HEK293 (cell line): ENCODE measurements around the gene LRP1.

ENCODE experiments used
- BCL11A ChIP-seq: fragments of 450-650 bp; formaldehyde crosslinking; IDR thresholded peaks from 2 replicates; pipeline ENCODE4 v1.5.1; 2016; ENCODE audit warnings: low read depth, missing biosample characterization, missing genetic modification characterization
- HOXA7 ChIP-seq: sonication (generic); formaldehyde crosslinking; IDR thresholded peaks from 2 replicates; pipeline ENCODE4 v1.8.1; 2022; ENCODE audit warnings: missing genetic modification reagents, borderline replicate concordance
- KLF1 ChIP-seq: fragments of 450-650 bp; formaldehyde crosslinking; IDR thresholded peaks from 2 replicates; pipeline ENCODE4 v1.5.1; 2016; ENCODE audit warnings: missing biosample characterization, missing genetic modification characterization
- RBAK ChIP-seq: fragments of 450-650 bp; formaldehyde crosslinking; IDR thresholded peaks from 2 replicates; pipeline ENCODE4 v1.5.1; 2016; ENCODE audit warnings: missing biosample characterization, missing genetic modification characterization
- WT1 ChIP-seq: fragments of 450-650 bp; formaldehyde crosslinking; IDR thresholded peaks from 2 replicates; pipeline ENCODE4 v1.5.1; 2016; ENCODE audit warnings: missing biosample characterization, missing genetic modification characterization
- YY1 ChIP-seq: fragments of 450-650 bp; formaldehyde crosslinking; IDR thresholded peaks from 2 replicates; pipeline ENCODE4 v1.5.1; 2018; ENCODE audit warnings: missing biosample characterization, missing genetic modification characterization
- ZNF248 ChIP-seq: fragments of 450-650 bp; formaldehyde crosslinking; IDR thresholded peaks from 2 replicates; pipeline ENCODE4 v1.5.1; 2017; ENCODE audit warnings: missing biosample characterization, missing genetic modification characterization
- ZNF423 ChIP-seq: fragments of 450-650 bp; formaldehyde crosslinking; IDR thresholded peaks from 2 replicates; pipeline ENCODE4 v1.5.1; 2016; ENCODE audit warnings: missing biosample characterization, missing genetic modification characterization
- ZNF776 ChIP-seq: fragments of 450-650 bp; formaldehyde crosslinking; IDR thresholded peaks from 2 replicates; pipeline ENCODE4 v1.5.0; 2017; ENCODE audit warnings: missing biosample characterization, missing genetic modification characterization, borderline replicate concordance
- ZNF777 ChIP-seq: fragments of 450-650 bp; formaldehyde crosslinking; IDR thresholded peaks from 2 replicates; pipeline ENCODE4 v1.5.1; 2017; ENCODE audit warnings: missing biosample characterization, missing genetic modification characterization, borderline replicate concordance
- TF ChIP-seq, protein P1 (sequence below): fragments of 450-650 bp; formaldehyde crosslinking; IDR thresholded peaks from 2 replicates; pipeline ENCODE4 v1.5.1; 2016; ENCODE audit warnings: missing biosample characterization, missing genetic modification characterization
- TF ChIP-seq, protein P2 (sequence below): fragments of 450-650 bp; formaldehyde crosslinking; IDR thresholded peaks from 2 replicates; pipeline ENCODE4 v1.5.1; 2016; ENCODE audit warnings: missing biosample characterization, missing genetic modification characterization

DNA sequence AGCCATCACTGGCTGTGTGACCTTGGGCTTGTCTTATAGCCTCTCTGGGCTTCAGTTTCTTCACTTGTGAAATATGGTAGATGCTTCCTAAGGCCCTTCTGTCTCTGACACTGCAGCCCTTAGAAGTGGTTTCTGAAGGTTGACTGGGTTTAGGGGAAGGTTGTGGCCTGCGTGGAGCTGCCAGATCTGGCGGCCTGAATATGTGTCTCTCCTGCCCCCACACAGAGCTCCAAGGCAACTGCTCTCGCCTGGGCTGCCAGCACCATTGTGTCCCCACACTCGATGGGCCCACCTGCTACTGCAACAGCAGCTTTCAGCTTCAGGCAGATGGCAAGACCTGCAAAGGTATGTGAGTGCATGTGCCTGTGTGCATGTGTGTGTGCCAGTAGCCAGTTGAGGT, 15.2 kb downstream of the LRP1 start:
- TF ChIP-seq WT1 (tag by site-specific recombination) (no peak), ZNF776 (tag by site-specific recombination) (no peak), KLF1 (tag by site-specific recombination) (no peak), RBAK (tag by site-specific recombination) (no peak), BCL11A (no peak), YY1 (tag by site-specific recombination) (no peak), ZNF423 (no peak), HOXA7 (CRISPR knock-in tag) (no peak), ZNF248 (no peak), ZNF777 (tag by site-specific recombination) (no peak)
- TF ChIP-seq, protein P1, sequence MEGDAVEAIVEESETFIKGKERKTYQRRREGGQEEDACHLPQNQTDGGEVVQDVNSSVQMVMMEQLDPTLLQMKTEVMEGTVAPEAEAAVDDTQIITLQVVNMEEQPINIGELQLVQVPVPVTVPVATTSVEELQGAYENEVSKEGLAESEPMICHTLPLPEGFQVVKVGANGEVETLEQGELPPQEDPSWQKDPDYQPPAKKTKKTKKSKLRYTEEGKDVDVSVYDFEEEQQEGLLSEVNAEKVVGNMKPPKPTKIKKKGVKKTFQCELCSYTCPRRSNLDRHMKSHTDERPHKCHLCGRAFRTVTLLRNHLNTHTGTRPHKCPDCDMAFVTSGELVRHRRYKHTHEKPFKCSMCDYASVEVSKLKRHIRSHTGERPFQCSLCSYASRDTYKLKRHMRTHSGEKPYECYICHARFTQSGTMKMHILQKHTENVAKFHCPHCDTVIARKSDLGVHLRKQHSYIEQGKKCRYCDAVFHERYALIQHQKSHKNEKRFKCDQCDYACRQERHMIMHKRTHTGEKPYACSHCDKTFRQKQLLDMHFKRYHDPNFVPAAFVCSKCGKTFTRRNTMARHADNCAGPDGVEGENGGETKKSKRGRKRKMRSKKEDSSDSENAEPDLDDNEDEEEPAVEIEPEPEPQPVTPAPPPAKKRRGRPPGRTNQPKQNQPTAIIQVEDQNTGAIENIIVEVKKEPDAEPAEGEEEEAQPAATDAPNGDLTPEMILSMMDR = no peak
- TF ChIP-seq, protein P2, sequence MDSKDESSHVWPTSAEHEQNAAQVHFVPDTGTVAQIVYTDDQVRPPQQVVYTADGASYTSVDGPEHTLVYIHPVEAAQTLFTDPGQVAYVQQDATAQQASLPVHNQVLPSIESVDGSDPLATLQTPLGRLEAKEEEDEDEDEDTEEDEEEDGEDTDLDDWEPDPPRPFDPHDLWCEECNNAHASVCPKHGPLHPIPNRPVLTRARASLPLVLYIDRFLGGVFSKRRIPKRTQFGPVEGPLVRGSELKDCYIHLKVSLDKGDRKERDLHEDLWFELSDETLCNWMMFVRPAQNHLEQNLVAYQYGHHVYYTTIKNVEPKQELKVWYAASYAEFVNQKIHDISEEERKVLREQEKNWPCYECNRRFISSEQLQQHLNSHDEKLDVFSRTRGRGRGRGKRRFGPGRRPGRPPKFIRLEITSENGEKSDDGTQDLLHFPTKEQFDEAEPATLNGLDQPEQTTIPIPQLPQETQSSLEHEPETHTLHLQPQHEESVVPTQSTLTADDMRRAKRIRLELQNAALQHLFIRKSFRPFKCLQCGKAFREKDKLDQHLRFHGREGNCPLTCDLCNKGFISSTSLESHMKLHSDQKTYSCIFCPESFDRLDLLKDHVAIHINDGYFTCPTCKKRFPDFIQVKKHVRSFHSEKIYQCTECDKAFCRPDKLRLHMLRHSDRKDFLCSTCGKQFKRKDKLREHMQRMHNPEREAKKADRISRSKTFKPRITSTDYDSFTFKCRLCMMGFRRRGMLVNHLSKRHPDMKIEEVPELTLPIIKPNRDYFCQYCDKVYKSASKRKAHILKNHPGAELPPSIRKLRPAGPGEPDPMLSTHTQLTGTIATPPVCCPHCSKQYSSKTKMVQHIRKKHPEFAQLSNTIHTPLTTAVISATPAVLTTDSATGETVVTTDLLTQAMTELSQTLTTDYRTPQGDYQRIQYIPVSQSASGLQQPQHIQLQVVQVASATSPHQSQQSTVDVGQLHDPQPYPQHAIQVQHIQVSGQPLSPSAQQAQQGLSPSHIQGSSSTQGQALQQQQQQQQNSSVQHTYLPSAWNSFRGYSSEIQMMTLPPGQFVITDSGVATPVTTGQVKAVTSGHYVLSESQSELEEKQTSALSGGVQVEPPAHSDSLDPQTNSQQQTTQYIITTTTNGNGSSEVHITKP (tag by site-specific recombination) = no peak
